GM19438 (cell line): Measurements from ENCODE around the gene GPR50.

Source experiments
- ATAC-seq: cut with Tn5 transposase; IDR thresholded peaks from one replicate; pipeline ENCODE4 v1.9.1; 2021; ENCODE audit warnings: low read depth; ENCODE audit not compliant: unreplicated experiment

GPR50 gene

DNA sequence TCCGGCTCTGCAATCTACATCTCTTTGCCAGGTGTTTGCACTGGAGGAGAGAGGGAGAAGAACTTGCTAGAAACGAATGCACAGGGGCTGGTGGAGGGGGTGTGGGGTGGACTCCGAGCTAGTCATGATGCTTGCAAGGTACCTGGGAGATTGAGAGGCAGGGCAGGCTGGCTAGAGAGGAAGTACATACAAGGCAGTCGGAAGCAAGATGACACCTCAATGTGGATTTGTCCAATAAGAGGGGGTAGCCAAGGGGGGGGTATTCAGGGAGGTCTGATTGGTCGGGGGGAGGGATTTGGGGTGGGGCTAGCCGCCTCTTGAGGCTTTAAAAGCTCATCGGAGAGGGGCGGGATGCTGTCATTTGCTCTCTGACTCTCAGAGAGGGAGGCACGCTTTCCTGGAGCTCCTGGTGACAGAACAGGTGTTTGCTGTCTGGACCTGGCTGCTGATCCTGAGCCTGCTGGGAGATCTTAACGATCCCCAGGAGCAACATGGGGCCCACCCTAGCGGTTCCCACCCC is at the start of gene GPR50:
Gene GPR50, plus strand, starts transcription at position 354 of the 520 bp plus-strand sequence. Its CDS starts 138 bp downstream, at position 492.
- no peak for ATAC-seq

DNA sequence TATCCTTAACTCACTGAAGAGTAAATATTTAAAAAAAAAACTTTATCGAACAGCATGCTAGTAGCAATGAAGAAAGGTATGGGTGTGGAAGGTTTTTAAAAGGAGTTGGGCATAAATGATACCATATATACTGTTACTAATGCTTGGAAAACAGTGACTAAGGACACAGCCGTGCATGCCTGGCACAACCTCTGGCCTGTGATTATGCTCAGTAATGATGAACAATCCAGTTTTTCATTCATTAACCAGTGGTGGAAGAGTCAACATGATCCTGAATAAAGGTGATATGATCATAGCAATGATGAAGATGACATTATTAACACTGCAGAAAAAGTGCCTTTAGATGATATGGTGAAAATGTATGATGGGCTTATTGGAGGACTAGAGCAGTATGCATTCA is 43.9 kb upstream of the GPR50 start:
- no peak for ATAC-seq

DNA sequence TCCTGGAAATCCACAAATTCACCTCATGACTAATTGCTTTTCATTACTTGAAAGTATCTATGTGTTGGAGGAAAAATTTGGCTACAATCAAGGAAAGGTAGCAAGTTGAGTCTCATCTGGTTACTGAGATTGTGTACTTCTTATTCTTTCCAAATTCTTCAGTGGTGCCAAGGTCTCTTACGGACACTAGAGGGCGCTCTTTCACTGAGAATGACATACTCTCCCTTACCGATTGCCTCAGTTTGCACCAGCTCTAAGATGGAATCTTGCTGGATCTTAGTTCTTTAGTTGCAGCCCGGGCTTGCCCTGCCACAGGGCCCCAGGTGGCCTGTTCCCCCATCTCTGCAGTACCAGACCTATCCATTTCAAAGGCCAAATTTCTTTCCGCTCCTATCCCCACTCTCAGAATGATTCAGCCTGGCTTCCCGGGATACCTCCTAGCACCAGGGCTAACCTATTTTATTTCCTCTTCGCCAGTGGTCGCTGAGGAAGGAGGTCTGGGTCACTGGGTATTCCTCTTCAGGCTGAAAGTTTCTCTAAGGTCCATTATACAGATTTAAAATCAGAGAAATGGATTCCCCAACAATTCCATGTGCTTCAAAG is 24.6 kb upstream of the GPR50 start:
- peak; percentile 91 for ATAC-seq

GRCh38 chrX:151153086-151153485 is 23.3 kb upstream of the GPR50 start:
- no peak for ATAC-seq

GRCh38 chrX:151153667-151154066 is 22.7 kb upstream of the GPR50 start:
- no peak for ATAC-seq

DNA sequence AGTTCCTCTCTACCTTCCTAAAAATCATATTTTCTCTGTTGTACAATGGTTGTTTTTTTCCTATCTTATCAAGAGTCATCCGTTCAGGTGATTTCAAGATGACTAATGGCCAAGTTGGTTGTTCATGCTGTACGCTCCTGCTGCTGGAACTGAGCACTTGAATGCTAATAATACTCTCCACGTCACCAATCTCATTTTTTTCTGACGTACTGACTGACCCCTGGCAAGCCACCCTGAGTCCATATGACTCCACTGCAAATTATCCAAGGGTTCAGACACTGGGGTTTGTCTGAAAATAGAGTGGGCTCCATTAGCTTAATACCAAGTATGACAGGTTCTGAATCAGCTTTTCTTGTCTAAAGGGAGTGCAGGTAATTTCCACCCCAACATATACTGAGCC is 21.1 kb upstream of the GPR50 start:
- ATAC-seq, result no peak

GRCh38 chrX:151161690-151162089 is 14.7 kb upstream of the GPR50 start:
- ATAC-seq, result no peak

- ATAC-seq, result no peak
Measured at GRCh38 chrX:151167791-151168345, 8.5 kb upstream of the GPR50 start.

- no peak for ATAC-seq
Measured at GRCh38 chrX:151169783-151170182, 6.6 kb upstream of the GPR50 start.

DNA sequence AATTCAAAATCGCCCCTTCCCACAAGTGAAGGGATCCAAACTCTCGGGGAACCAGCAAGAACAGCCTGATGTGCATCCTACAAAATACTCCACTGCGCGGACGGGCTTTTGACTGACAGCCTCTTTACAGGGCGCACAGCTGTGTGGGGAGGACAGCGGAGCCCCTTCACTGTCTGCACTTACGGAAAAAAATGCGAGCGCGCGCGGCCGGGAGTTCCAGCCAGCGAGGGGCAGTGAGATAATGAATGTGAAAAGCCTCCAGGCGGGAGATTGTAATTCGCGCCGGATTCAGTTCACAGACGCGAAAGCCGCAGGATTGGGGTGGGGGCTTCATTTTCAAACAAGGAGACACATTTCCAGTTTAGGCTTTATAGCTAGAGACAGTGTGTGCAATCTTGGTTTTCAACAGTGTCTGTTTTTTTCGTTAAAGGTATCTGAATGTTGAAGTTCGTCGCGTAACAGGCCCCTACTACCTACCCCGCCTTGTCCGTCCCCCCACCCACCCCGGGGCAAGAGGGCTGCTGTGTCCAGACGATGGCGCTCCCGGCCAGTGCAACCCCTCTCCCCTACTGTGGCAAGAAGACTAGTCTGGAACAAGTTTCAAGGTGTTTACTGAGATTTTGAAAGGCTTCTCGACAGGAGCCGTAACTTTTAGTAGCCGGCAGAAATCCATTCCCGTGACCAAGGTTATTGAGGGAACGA is 1.7 kb upstream of the GPR50 start:
- ATAC-seq, result no peak

DNA sequence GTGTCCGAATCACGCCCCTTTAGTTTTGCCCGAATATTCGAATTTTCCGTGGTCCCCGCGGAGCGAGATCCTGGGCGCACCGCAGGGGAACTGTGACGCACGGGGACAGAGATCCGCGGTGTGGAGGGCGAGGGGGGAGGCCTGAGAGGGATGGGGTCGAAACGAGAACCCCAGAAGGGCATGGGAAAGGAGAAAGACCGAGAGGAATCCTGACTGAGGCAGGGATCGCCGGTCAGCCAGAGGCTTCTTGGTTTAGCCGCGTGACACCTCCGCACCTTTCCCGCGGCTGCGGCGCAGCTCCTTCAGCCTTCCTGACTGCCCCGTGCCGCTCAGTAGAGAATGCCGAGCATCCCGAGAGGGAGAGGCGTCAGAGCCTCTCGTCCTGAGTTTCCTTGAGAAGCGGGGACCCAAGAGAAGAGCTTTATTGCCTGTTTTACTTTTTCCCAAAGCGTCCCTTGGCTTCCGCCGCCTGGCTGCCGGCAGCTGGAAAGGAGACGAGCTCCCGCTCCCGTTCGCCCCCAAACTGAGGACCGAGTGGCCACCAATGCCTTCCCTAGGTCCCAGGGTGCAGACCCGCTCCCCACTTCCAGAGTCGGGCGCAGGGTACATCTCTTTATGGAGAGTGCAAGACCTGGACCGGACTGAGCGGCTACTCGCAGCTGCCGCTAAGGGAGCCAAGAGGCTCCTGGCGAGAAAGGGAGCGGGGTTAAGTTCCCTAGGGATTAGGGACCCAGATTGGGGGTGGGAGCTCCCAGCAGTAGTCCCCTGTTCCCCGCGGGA is 911 bp upstream of the GPR50 start:
- ATAC-seq, result no peak

GRCh38 chrX:151177141-151178027 is 1.0 kb downstream of the GPR50 start:
- no peak for ATAC-seq

DNA sequence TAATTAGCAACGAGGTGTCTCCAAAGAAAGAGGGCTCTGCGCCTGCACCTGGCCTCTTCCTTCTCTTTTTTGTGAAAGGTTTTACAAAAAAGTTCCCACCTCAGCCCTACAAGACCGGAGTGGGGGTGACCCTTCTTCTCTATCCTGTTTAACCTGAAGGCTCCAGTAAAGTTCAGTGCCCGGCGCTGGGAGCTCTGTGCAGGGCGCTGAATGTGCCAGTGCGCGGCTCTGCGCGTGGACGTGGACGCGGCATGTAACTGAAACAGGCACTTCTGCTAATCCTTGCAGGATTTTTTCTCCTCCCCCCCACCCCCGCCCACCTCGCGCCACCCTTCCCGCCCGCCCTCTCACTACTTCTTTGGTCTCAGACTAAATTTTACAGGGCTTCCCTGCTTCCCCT is 2.4 kb downstream of the GPR50 start:
- ATAC-seq, result no peak

- no peak for ATAC-seq
Measured at GRCh38 chrX:151180400-151180799, 4.0 kb downstream of the GPR50 start.

- no peak for ATAC-seq
Measured at GRCh38 chrX:151181088-151181487, 4.7 kb downstream of the GPR50 start.

DNA sequence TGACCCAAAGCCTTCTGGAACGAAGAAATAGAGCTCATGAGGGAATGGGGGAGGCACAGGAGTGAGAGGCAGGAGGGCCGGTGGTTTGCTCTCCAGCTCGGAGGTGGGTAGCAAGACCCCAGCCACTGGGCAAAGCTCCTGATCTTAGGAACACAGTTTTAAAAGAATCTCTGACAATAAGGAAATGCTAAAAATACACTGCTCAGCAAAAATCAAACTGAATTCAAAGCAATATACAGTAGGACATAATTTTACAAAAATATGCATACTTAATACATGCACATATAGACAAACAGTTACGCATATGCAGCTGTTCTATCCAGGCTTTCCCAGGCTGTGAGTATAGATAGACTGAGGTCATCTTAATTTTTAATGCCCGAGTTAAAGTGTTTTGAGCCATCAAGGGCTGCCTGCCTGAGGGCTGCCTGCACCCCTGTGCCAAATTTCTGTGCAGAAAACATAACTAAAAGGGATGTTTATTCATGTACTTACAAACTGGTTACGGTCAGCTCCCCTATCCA is 6.9 kb downstream of the GPR50 start:
- ATAC-seq, result no peak

DNA sequence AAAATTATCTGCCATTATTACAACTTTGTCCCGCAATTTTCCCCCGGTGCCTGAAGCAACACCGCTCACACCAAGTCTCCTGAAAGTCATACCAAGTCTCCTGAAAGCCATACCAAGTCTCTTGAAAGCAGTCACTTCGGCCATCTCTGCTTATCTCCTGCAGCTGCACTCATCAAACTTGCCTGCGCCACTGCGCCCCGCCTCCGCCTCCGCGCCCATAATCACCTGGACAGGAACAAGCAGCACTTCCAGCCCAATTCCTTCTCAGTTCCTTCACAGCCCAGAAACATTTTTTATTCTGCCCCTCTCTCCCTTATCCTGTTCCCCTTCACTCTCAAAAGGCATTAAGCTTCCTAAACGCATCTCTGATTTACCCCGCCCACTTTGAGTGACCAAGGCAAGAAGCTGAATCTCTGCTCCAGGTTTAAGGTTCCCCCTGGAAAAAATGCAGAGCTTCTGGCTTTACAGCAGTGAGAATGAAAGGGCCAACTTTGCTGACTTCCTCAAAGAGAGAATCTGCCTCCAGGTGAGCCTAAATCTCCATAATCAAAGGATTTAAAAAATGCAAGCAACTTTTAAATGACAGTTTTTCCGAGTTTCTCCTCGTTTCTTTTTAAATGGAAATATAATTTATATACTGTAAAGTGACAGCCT is 7.7 kb downstream of the GPR50 start:
- no peak for ATAC-seq

GRCh38 chrX:151184705-151185104 is 8.3 kb downstream of the GPR50 start:
- ATAC-seq, result no peak

DNA sequence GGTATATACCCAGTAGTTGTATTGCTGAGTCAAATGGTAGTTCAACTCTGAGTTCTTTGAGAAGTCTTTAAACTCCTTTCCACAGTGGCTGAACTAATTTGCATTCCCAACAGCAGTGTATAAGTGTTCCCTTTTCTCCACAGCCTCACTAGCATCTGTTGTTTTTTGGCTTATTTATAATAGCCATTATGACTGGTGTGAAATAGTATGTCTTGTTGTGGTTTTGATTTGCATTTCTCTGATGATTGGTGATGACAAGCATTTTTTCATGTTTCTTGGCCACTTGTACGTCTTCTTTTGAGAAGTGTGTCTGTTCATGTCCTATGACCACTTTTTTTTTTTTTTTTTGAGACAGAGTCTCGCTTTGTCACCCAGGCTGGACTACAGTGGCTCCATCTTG is 30.5 kb downstream of the GPR50 start:
- ATAC-seq, result no peak
